HG02759 (cell line): ENCODE measurements around the gene MUC5B.
"Not testable (repeated sequence)": the region's sequence is repeated elsewhere in the genome, so short reads cannot be mapped to it uniquely, and the experiment has no call there.

Experiments
- ATAC-seq: cut with Tn5 transposase; IDR thresholded peaks from one replicate; pipeline ENCODE4 v1.9.1; 2021; ENCODE audit warnings: mild to moderate bottlenecking, moderate library complexity; ENCODE audit not compliant: unreplicated experiment

MUC5B gene

GRCh38 chr11:1261241-1262071, 38.6 kb downstream of the MUC5B start:
- no peak for ATAC-seq

DNA sequence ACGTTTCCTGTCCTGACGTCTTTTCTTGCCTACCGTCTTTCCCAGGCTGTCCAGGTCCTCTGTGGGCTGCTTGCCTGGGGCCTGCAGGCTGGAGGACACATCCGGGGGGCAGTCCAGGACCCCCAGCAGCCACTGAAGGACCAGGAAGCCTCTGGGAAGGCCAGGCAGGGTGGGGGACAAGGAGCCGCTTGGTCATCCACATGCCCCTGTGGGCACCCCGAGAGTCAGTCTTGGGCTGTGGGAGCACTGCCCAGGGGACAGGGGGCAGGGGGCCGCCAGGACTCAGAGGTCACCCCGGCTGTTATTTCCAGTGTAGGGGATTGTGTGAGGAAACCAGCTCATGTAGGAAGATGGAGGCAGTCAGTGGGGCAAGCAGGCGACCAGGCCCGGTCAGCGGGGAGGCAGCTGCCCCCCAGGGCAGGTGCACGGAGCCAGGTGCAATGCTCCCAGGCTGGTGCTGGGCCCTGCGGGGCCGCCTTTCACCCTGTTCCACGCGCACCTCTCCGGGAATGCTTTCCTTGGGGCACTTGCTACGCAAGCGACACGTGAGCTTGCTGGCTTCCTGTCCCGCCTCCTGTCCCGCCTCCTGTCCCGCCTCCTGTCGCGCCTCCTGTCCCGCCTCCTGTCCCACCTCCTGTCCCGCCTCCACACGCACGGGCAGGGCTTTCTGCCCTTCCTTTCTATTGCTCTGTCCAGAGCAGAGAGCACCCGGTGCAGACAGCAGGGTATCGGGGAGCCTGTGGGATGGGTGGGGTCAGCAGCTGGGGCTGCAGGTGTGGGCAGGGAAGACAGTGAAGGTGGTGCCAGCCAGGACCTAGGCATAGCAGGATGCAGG, 39.5 kb downstream of the MUC5B start:
- peak; percentile 84 for ATAC-seq

DNA sequence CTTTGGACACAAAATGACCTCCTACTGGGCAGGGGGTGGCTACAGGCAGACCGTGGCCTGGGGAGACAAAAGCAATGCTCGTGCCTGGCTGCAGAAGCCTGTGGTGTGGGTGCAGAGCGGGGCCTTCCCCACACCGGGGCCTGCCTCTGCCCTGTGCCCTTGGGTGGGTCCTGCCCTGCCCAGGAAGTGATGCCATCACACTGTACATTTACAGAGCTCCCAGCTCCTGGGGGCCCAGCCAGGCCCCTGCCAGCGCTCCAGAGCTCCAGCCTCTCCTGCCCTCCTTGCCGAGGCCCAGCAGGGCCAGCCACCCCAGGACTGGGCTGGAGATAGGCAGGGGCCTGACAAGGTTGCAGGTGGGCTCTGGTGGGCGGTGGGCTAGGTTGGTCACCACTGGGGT, 40.1 kb downstream of the MUC5B start:
- ATAC-seq, result no peak

GRCh38 chr11:1264444-1264843, 41.6 kb downstream of the MUC5B start:
- not testable (repeated sequence) for ATAC-seq

GRCh38 chr11:1265480-1265879, 42.6 kb downstream of the MUC5B start:
- not testable (repeated sequence) for ATAC-seq

GRCh38 chr11:1266976-1267375, 44.1 kb downstream of the MUC5B start:
- ATAC-seq, result not testable (repeated sequence)

- ATAC-seq, result no peak
These were observed 44.7 kb downstream of the MUC5B start for GRCh38 chr11:1267441-1268100.

DNA sequence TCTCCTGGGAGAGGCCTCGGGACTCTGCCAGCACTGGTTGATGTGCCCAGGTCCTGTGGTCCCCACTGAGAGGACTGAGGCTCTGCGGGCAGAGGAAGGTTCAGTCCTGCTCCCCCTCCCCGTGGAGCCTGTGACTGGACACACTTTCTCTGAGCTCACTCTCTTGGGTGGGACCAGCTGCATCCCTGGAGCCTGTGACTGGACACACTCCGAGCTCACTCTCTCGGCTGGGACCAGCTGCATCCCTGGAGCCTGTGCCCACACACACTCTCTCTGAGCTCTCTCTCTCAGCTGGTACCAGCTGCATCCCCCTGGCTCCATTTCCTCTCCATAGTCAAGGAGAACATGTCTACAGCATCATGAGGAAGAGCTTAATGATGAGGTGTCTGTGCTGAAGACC, 47.1 kb downstream of the MUC5B start:
- ATAC-seq, result no peak

DNA sequence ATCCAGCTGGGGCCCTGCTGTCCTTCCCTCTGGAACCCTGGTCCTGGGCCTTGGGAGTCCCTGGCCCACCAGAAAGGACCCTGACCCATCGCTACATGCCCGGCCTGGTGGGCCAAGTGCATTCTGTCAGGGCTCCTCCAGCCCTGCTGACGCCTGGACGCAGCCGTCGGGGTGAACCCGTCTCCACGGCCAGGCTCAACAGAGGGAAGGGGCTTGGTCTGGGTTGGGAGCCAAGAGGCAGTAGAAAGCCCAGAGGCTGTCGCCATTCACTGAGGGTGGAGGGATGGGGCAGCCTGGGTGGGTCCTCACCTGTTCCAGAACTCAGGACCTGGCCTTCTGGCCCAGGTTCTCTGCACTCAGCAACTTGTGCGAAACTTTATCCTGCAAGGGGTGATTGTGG, 47.6 kb downstream of the MUC5B start:
- ATAC-seq, result no peak

GRCh38 chr11:1271002-1271401, 48.1 kb downstream of the MUC5B start:
- ATAC-seq, result no peak

DNA sequence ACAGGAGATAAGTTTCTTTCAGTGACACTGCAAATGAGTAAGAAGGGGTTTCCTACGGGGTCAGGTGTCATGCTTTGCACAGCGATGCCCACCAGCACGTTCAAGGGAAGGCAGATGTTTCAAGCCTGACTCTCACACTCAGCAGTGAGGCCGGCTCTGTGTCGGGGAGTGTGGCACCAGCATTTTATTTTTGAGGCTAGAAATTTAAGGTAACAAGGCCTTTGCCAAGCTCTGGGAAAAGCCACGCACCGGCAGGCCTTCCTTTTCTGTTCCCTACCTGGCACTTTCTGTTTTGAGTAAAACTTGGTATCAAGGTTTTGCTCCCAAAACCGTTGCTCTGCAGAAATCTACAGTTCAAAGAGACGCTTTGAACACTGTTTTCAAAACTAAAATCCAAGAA, 48.5 kb downstream of the MUC5B start:
- ATAC-seq, result no peak

DNA sequence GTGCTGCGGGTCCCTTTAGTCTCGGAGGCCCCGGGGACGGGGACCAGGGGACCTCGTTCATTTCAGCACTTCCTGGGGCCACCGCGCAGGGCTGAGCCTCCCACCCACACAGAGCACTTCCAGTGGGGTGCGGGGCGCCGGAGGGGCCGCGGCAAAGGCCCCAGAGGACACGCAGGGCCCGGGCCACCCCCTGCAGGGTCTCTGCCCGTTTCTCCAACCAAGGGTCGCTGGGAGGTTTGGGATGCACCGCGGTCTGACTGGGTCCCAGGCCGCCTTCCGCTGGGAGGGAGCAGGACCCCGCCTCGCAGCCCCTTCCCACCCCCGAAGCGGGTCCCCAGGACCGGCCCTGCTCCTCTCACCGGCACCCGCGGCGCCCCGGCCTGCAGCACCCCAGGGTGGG, 49.1 kb downstream of the MUC5B start:
- no peak for ATAC-seq

GRCh38 chr11:1272531-1272930, 49.7 kb downstream of the MUC5B start:
- ATAC-seq, result no peak

- no peak for ATAC-seq
These were observed 51.6 kb downstream of the MUC5B start for GRCh38 chr11:1274501-1274900.

DNA sequence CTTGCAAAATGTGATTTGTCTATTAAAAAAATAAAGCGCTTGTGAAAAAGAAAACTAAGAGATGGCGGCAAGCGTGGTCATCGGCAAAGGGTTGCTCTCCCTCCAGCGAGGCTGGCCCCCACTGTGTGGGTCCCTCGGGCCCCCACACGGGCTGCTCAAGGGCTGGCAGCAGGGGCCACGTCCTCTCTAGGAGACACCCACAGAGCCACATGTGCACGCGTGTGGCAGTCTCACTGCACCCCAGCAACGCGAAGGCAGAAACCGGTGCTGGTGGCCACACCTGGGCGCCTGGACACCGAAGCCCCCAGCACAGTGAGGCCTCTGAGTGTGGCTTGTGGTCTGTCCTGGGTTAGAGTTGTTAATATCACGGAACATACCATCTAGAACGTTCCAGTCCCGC, 52.2 kb downstream of the MUC5B start:
- ATAC-seq, result no peak

GRCh38 chr11:1276041-1276790, 53.4 kb downstream of the MUC5B start:
- no peak for ATAC-seq

DNA sequence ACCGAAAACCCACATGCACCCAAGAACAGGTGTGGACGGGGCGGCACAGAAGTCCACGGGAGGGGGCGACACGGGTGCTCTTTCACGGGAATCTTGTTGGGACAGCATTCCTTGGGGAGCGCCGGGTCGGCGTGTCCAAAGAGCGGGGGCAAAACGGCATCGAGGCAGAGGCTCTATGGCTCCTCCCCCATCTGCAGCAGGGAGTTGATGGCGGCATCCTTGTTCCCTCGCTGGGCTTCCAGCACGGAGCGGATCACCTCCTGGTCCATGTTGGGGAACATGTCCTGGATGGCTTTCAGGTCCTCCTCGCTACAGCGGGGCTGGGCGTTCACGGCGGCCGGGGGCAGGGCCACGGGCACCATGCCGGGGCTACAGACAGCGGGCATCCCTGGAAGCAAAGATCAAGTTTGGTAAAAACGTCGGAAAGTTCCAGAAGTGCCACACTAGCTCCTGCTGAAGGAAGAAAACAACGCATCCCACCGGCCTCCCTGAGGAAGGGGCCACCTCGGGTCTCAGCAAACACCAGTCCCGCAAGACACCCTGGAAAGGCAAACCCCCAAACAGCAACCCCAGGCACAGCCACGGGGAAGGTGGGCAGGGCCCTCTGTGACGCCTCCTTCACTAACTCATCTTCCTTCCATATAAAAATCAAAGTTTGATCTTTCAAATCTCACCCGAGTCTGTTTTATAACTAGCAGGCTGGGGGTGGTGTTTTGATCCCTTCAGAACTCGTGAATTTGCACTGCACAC, 54.2 kb downstream of the MUC5B start:
- no peak for ATAC-seq

DNA sequence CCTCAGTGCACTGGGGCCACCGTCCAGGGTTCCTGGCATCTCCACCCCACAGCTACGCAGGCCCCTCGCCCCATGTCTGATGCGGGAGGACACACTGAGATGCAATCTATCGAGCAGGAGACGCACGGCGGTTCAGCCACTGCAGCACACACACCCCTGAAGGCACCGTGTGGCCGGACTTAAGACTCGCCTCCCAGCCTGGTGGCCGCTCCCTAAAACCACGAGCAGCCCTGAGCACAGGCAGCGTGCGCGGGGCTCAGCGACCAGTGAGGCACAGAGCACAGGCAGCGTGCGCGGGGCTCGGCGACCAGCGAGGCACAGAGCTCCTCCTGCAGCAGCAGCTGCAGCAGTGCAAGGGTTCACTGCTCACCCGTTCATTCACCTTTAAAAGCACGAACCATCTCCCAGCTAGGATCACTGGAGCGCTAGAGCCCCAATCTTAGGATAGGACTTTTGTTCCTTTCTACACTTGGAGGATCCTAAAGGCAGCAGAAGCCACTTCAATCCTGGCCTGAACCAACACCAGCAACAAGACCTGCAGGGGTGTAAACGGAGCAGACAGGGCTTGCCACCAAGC, 55.2 kb downstream of the MUC5B start:
- ATAC-seq, result no peak

- ATAC-seq, result no peak
These were observed 56.2 kb downstream of the MUC5B start for GRCh38 chr11:1278766-1279673.
